ENCODE results near the gene FBXW4. TPM values are rescaled to one million over a fixed set of nuclear protein-coding genes. Genes with fewer than 3 reads are reported as not detected.

The FBXW4 gene
- total and polyA plus RNA-seq, 10 of the 15 experiments (the other 5 are each of a cell fraction or from before 2014, with no cell fraction given): 5.7 to 42.0 (median 27.5) TPM

- TF ChIP-seq, protein P1, sequence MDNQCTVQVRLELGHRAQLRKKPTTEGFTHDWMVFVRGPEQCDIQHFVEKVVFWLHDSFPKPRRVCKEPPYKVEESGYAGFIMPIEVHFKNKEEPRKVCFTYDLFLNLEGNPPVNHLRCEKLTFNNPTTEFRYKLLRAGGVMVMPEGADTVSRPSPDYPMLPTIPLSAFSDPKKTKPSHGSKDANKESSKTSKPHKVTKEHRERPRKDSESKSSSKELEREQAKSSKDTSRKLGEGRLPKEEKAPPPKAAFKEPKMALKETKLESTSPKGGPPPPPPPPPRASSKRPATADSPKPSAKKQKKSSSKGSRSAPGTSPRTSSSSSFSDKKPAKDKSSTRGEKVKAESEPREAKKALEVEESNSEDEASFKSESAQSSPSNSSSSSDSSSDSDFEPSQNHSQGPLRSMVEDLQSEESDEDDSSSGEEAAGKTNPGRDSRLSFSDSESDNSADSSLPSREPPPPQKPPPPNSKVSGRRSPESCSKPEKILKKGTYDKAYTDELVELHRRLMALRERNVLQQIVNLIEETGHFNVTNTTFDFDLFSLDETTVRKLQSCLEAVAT (IDR thresholded peaks at IDR 0.05): no peak
- TF ChIP-seq EED (IDR thresholded peaks at IDR 0.05; ENCODE audit: low read depth) (no peak), TAF1 (IDR thresholded peaks at IDR 0.05; ENCODE audit: borderline replicate concordance, low read depth, low read length) (no peak), RUNX3 (IDR thresholded peaks at IDR 0.05; ENCODE audit: low read length) (no peak), TARDBP (IDR thresholded peaks at IDR 0.05; ENCODE audit: borderline replicate concordance) (no peak), MTA3 (IDR thresholded peaks at IDR 0.05; ENCODE audit: borderline replicate concordance, low read length) (no peak), ZNF217 (IDR thresholded peaks at IDR 0.05) (no peak), ZNF24 (IDR thresholded peaks at IDR 0.05) (no peak), ZZZ3 (IDR thresholded peaks at IDR 0.05; ENCODE audit: control insufficient read depth, insufficient read length, low read depth) (no peak), ZNF622 (IDR thresholded peaks at IDR 0.05) (no peak), MAX (IDR thresholded peaks at IDR 0.05; ENCODE audit: low read depth, low read length) (no peak), CTCF (IDR thresholded peaks at IDR 0.05 in 2 of 3, conservative IDR thresholded peaks at IDR 0.05 in 1 of 3; ENCODE audit: control insufficient read depth in 2 of 3, extremely low read depth in 1 of 3, insufficient read depth in 1 of 3, low read depth in 3 of 3, low read length in 3 of 3) (no peak), KDM1A (IDR thresholded peaks at IDR 0.05; ENCODE audit: borderline replicate concordance) (no peak), ZNF384 (IDR thresholded peaks at IDR 0.05; ENCODE audit: borderline replicate concordance, low read depth, low read length) (0 out of 2 replicates have a peak, but pooled peaks have one; percentile 21), MYC (IDR thresholded peaks at IDR 0.05; ENCODE audit: insufficient read depth, insufficient read length, insufficient replicate concordance, low read length, severe bottlenecking) (no peak), RCOR1 (conservative IDR thresholded peaks at IDR 0.05; ENCODE audit: low read depth, low read length) (no peak), NR2C1 (IDR thresholded peaks at IDR 0.05) (peak; percentile 46; the same call in 1 of the 2 replicates), POU2F2 (IDR thresholded peaks at IDR 0.05; ENCODE audit: borderline replicate concordance, low read depth, low read length) (no peak), SUPT20H (IDR thresholded peaks at IDR 0.05; ENCODE audit: borderline replicate concordance, control insufficient read depth, low read depth, low read length) (no peak), IKZF1 (conservative IDR thresholded peaks at IDR 0.05) (peak; percentile 49)
- TF ChIP-seq, protein P2, sequence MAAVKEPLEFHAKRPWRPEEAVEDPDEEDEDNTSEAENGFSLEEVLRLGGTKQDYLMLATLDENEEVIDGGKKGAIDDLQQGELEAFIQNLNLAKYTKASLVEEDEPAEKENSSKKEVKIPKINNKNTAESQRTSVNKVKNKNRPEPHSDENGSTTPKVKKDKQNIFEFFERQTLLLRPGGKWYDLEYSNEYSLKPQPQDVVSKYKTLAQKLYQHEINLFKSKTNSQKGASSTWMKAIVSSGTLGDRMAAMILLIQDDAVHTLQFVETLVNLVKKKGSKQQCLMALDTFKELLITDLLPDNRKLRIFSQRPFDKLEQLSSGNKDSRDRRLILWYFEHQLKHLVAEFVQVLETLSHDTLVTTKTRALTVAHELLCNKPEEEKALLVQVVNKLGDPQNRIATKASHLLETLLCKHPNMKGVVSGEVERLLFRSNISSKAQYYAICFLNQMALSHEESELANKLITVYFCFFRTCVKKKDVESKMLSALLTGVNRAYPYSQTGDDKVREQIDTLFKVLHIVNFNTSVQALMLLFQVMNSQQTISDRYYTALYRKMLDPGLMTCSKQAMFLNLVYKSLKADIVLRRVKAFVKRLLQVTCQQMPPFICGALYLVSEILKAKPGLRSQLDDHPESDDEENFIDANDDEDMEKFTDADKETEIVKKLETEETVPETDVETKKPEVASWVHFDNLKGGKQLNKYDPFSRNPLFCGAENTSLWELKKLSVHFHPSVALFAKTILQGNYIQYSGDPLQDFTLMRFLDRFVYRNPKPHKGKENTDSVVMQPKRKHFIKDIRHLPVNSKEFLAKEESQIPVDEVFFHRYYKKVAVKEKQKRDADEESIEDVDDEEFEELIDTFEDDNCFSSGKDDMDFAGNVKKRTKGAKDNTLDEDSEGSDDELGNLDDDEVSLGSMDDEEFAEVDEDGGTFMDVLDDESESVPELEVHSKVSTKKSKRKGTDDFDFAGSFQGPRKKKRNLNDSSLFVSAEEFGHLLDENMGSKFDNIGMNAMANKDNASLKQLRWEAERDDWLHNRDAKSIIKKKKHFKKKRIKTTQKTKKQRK (IDR thresholded peaks at IDR 0.05; ENCODE audit: low read depth, low read length): no peak
- TF ChIP-seq, protein P3, sequence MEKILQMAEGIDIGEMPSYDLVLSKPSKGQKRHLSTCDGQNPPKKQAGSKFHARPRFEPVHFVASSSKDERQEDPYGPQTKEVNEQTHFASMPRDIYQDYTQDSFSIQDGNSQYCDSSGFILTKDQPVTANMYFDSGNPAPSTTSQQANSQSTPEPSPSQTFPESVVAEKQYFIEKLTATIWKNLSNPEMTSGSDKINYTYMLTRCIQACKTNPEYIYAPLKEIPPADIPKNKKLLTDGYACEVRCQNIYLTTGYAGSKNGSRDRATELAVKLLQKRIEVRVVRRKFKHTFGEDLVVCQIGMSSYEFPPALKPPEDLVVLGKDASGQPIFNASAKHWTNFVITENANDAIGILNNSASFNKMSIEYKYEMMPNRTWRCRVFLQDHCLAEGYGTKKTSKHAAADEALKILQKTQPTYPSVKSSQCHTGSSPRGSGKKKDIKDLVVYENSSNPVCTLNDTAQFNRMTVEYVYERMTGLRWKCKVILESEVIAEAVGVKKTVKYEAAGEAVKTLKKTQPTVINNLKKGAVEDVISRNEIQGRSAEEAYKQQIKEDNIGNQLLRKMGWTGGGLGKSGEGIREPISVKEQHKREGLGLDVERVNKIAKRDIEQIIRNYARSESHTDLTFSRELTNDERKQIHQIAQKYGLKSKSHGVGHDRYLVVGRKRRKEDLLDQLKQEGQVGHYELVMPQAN (conservative IDR thresholded peaks at IDR 0.05): no peak
Observed at GRCh38 chr10:101682172-101682825, 12.7 kb downstream of the FBXW4 start (continued).

Data from GM12878 (cell line).